Caki2 (cell line): Measurements from ENCODE around the gene UMODL1. TPM values are rescaled to one million over a fixed set of nuclear protein-coding genes. Genes with fewer than 3 reads are reported as not detected.
"Not testable (repeated sequence)": the region's sequence is repeated elsewhere in the genome, so short reads cannot be mapped to it uniquely, and the experiment has no call there.

Experiments used
- DNase-seq: peaks from one replicate; pipeline ENCODE4 v3.0.0-alpha.2; 2015; ENCODE audit warnings: low read depth
- in situ Hi-C: cut with HindIII; loops from 2 replicates; pipeline ENCODE4 v1.10.0; 2016; ENCODE audit warnings: low sequenced_read_pairs, low pct_unique_long_range_greater_than_20kb, mixed read lengths
- total RNA-seq: library from RNA; depleted of rRNA; stranded (reverse); fragments of >200 nt; shearing (Covaris generic); gene quantifications from 2 replicates; pipeline ENCODE4 v1.2.3, GENCODE V29; 2014; ENCODE audit warnings: low replicate concordance

The UMODL1 gene
- total RNA-seq, 1 experiment from 2014 or later: not detected

- no peak for DNase-seq
- in situ Hi-C loops: no loop called here
Measured at GRCh38 chr21:42105476-42106315, 34.6 kb downstream of the UMODL1 start.

- in situ Hi-C loops: no loop called here
- DNase-seq: no peak
Measured at GRCh38 chr21:42106425-42106824, 35.3 kb downstream of the UMODL1 start.

GRCh38 chr21:42107177-42107880, 36.2 kb downstream of the UMODL1 start:
- in situ Hi-C loops: no loop called here

GRCh38 chr21:42107881-42108553, 36.9 kb downstream of the UMODL1 start:
- in situ Hi-C loops: no loop called here
- peak; percentile 42 for DNase-seq

More at GRCh38 chr21:42107177-42107880, 36.2 kb downstream of the UMODL1 start:
- no peak for DNase-seq

GRCh38 chr21:42108554-42109340, 37.6 kb downstream of the UMODL1 start:
- no peak for DNase-seq
- in situ Hi-C loops: no loop called here

- DNase-seq: no peak
- in situ Hi-C loops: no loop called here
Measured at GRCh38 chr21:42109473-42109872, 38.4 kb downstream of the UMODL1 start.

- no peak for DNase-seq
- in situ Hi-C loops: no loop called here
Measured at GRCh38 chr21:42109873-42110525, 38.9 kb downstream of the UMODL1 start.

- DNase-seq: no peak
- in situ Hi-C loops: no loop called here
Measured at GRCh38 chr21:42110691-42111469, 39.8 kb downstream of the UMODL1 start.

GRCh38 chr21:42111470-42111743, 40.3 kb downstream of the UMODL1 start:
- in situ Hi-C loops: no loop called here
- no peak for DNase-seq

GRCh38 chr21:42111811-42112210, 40.7 kb downstream of the UMODL1 start:
- no peak for DNase-seq
- in situ Hi-C loops: no loop called here

GRCh38 chr21:42112238-42112637, 41.1 kb downstream of the UMODL1 start:
- in situ Hi-C loops: no loop called here
- no peak for DNase-seq

GRCh38 chr21:42112857-42113256, 41.7 kb downstream of the UMODL1 start:
- DNase-seq: no peak
- in situ Hi-C loops: no loop called here

- no peak for DNase-seq
- in situ Hi-C loops: no loop called here
Measured at GRCh38 chr21:42113926-42114409, 42.9 kb downstream of the UMODL1 start.

GRCh38 chr21:42114646-42115045, 43.5 kb downstream of the UMODL1 start:
- in situ Hi-C loops: no loop called here
- DNase-seq: no peak

GRCh38 chr21:42115136-42115683, 44.1 kb downstream of the UMODL1 start:
- in situ Hi-C loops: no loop called here
- no peak for DNase-seq

- DNase-seq, in situ Hi-C loops: not testable (repeated sequence)
Measured at GRCh38 chr21:42116551-42116950, 45.4 kb downstream of the UMODL1 start.
